Cardiac muscle cell (in vitro differentiated cells and primary cell): Measurements from ENCODE around the gene MXD4. TPM values are rescaled to one million over a fixed set of nuclear protein-coding genes. Genes with fewer than 3 reads are reported as not detected.

Experiments used
- DNase-seq, 2 donors: peaks; one replicate each; pipeline versions ENCODE4 v3.0.0 to v3.0.0-alpha.2; 2010 to 2017; ENCODE audit warnings: low read depth in 1 of 2, low spot score in 1 of 2
- H3K27ac ChIP-seq: fragments of 200-600 bp; sonication (generic); 2 replicates; pipeline ENCODE4 v1.5.1; 2016
- H3K27me3 ChIP-seq: fragments of 200-600 bp; sonication (generic); 2 replicates; pipeline ENCODE4 v1.6.0; 2016; ENCODE audit warnings: control low read depth
- H3K36me3 ChIP-seq: fragments of 200-600 bp; sonication (generic); 2 replicates; pipeline ENCODE4 v1.5.1; 2016; ENCODE audit warnings: control low read depth
- H3K4me1 ChIP-seq: fragments of 200-600 bp; sonication (generic); 2 replicates; pipeline ENCODE4 v1.8.1; 2017; ENCODE audit warnings: low read depth, mild to moderate bottlenecking, mixed run types
- H3K4me3 ChIP-seq: fragments of 200-600 bp; sonication (generic); 2 replicates; pipeline ENCODE4 v1.5.1; 2016; ENCODE audit warnings: mild to moderate bottlenecking
- H3K9me3 ChIP-seq: fragments of 200-600 bp; sonication (generic); 2 replicates; pipeline ENCODE4 v1.5.1; 2017; ENCODE audit warnings: low read depth, mild to moderate bottlenecking, control low read depth
- polyA plus RNA-seq: library from polyadenylated mRNA; unstranded; fragments of >200 nt; fragmentation: Nextera tagmentation; extraction: Ambion mirVana; gene quantifications from 2 replicates; pipeline ENCODE4 v1.2.1, GENCODE V29; 2016
- total RNA-seq: library from RNA; depleted of rRNA; stranded (reverse); fragments of >200 nt; gene quantifications from 2 replicates; pipeline ENCODE4 v1.2.3, GENCODE V29; 2016
- TF ChIP-seq, protein P1 (sequence below): IDR thresholded peaks from 2 replicates; pipeline ENCODE4 v1.5.1; 2012; ENCODE audit warnings: low read depth, mild to moderate bottlenecking, low read length

The MXD4 gene
- total and polyA plus RNA-seq, 2 experiments from 2014 or later, result 45.5 to 64.0 TPM

DNA sequence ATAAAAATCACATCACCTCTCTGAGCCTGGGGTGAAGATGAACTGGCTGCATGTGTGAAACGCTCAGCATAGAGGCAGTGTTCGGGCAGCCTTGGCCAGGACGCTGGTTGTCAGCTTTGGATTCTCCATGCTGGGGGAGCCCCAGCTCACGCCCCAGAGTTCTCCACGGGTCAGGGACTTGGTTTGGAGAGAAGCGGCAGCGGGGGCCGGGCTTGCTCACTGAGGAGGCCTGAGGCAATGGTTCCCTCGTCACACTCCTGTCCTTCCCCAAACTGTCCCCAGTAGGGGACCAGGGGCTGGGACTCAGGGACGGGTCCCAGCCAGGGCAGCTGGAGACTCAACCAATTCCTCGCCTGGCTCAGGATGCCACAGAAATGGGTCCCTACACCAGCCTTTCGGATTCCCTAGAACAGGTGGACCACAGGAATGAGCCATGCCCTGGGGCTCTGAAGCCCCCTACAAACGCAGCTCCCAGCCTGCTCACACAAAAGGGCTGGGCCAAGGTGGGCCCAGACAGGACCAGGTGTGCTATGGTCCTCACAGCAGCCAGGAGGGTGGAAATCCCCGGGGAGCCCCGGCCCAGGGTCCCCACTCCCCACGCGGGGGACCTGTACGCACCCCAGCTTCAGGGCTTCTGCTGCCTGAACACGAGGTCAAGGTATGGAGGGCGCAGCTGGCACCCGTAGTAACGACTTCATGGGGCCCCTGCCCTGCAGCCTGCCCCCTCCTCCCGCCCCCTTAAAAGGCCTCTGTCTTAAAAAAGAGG is 1.4 kb downstream of the MXD4 start:
- H3K4me1 ChIP-seq, result no peaks in the 10 kb centered on the region
- no peaks in the 10 kb centered on the region for H3K9me3 ChIP-seq
- peak overlapping the region; percentile 94 for H3K4me3 ChIP-seq
- no peaks in the 10 kb centered on the region for H3K27me3 ChIP-seq
- H3K36me3 ChIP-seq, result no peaks in the 10 kb centered on the region
- no peak for DNase-seq
- TF ChIP-seq, protein P1, sequence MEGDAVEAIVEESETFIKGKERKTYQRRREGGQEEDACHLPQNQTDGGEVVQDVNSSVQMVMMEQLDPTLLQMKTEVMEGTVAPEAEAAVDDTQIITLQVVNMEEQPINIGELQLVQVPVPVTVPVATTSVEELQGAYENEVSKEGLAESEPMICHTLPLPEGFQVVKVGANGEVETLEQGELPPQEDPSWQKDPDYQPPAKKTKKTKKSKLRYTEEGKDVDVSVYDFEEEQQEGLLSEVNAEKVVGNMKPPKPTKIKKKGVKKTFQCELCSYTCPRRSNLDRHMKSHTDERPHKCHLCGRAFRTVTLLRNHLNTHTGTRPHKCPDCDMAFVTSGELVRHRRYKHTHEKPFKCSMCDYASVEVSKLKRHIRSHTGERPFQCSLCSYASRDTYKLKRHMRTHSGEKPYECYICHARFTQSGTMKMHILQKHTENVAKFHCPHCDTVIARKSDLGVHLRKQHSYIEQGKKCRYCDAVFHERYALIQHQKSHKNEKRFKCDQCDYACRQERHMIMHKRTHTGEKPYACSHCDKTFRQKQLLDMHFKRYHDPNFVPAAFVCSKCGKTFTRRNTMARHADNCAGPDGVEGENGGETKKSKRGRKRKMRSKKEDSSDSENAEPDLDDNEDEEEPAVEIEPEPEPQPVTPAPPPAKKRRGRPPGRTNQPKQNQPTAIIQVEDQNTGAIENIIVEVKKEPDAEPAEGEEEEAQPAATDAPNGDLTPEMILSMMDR, result no peak
- H3K27ac ChIP-seq, result no peak overlapping the region

DNA sequence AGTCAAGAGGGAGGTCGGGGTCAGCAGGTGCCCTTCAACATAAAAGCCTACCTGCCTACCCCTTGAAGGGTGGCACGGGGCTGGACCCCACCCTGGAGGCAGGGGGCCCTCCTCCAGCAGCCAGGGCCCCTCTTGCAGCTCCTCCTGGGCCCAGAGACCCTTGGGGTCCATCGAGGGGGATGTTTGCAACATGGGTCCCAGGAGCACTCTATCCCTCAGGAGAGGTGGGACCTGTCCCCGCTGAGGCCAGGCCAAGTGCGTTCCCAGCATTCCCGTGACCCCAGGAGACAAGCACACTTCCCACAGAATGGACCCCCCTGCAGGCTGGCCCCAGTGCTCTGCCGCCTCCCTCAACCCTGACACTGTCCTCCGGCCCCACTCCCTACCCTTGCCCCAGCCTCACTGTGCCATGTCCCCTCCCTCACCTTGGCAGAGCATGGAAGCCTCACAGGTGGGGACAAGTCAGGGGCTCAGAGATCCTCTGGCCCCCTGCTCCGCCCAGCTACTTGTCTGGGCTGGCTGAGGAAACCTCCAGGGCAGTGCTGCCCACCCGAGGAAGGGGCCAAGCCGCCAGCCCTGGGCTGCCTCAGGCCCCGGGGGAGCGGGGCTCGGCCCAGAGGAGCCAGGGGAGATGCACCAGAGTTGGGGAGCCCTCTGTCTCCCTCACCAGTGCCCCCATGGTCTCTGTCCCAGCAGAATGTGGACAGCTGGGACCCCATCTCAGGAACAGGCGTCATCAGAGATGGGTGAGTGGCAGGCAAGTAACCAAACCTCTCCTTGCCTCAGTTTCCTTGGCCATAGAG is 2.2 kb downstream of the MXD4 start:
- H3K9me3 ChIP-seq, result no peaks in the 10 kb centered on the region
- H3K27ac ChIP-seq, result peak overlapping the region; percentile 11
- H3K36me3 ChIP-seq, result no peaks in the 10 kb centered on the region
- no peaks in the 10 kb centered on the region for H3K27me3 ChIP-seq
- TF ChIP-seq, protein P1, result no peak
- H3K4me3 ChIP-seq, result no peak overlapping the region
- no peaks in the 10 kb centered on the region for H3K4me1 ChIP-seq
- DNase-seq, result no peak

DNA sequence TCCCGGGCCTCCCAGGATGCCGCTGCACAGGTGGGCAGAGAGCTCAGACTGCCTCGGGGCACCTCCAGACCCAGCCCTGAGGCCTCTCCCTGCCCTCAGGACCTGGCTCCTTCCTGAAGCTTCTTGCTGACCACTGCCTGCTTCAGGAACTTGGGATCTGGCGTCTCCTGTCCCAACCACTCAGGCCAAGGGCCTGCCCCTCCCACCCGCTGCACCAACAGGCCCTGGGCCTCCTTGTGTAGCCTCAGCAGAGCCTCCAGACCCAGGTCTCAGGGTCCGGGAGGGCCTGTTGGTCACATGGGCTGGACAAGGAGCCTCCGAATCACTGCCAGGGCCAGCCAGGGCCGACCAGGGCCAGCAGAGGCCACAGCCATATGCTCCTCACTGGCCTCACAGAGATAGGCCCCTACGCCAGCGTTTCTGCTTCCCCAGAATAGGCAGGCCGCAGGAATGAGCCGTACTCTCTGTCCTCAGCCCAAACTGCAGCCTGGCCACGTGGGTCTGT is 2.8 kb downstream of the MXD4 start:
- no peak for DNase-seq
- no peaks in the 10 kb centered on the region for H3K36me3 ChIP-seq
- TF ChIP-seq, protein P1, result no peak
- H3K27ac ChIP-seq, result peak overlapping the region; percentile 11
- no peaks in the 10 kb centered on the region for H3K4me1 ChIP-seq
- no peak overlapping the region for H3K4me3 ChIP-seq
- no peaks in the 10 kb centered on the region for H3K27me3 ChIP-seq
- H3K9me3 ChIP-seq, result no peaks in the 10 kb centered on the region

DNA sequence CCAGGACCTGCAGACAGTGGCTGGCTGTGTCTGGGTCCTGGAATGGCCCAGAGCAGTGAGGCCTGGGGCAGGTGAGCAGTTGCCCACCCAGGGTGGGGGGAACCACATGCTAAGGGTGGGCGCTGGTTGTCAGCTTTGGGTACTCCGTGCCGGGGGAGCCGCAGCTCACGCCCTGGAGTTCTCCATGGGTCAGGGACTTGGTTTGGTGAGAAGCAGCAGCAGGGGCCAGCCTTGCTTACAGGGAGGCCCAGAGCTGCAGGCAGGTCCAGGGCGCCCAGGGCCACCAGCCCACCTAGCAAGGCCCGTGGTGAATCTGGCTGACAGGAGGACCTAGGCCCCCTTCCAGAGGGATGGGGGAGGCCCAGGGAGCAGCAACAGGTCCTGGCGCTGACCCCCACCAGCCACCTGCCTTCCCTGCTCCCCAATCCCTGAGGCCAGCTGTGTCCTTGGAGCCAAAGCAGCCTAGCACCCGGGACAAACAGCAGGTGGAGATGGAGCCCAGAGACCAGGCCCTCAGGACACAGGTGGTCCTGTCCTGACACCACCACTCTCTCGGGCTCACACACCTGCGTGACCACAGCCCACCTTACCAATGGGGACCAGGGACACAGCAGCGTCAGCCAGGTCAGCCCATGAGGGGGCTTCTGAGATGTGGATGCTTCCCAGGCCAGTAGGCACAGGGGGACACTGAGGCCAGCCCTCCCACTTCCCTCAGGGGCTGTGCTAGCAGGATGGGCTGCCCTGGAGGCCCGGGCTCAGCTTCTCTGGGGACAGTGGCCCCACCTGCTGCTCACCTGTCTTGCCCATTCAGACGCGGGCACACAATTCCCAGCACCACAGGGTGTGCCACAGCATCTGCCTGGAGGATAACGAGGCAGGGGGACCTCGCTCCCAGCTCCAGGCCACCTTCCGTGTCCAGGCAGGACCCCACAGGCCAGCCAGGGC is 3.5 kb downstream of the MXD4 start:
- H3K27ac ChIP-seq, result no peak overlapping the region
- H3K9me3 ChIP-seq, result no peaks in the 10 kb centered on the region
- no peaks in the 10 kb centered on the region for H3K4me1 ChIP-seq
- H3K4me3 ChIP-seq, result no peak overlapping the region
- H3K27me3 ChIP-seq, result no peaks in the 10 kb centered on the region
- TF ChIP-seq, protein P1, result no peak
- H3K36me3 ChIP-seq, result peaks cover under 1% of the 10 kb centered on the region
- DNase-seq, result no peak
